Cardiac muscle cell (in vitro differentiated cells and primary cell): ENCODE results near the gene ACTN4. TPM values are rescaled to one million over a fixed set of nuclear protein-coding genes. Genes with fewer than 3 reads are reported as not detected.

Source experiments
- DNase-seq, 2 donors: peaks; one replicate each; pipeline versions ENCODE4 v3.0.0 to v3.0.0-alpha.2; 2010 to 2017; ENCODE audit warnings: low read depth in 1 of 2, low spot score in 1 of 2
- H3K27ac ChIP-seq: fragments of 200-600 bp; sonication (generic); 2 replicates; pipeline ENCODE4 v1.5.1; 2016
- H3K27me3 ChIP-seq: fragments of 200-600 bp; sonication (generic); 2 replicates; pipeline ENCODE4 v1.6.0; 2016; ENCODE audit warnings: control low read depth
- H3K36me3 ChIP-seq: fragments of 200-600 bp; sonication (generic); 2 replicates; pipeline ENCODE4 v1.5.1; 2016; ENCODE audit warnings: control low read depth
- H3K4me1 ChIP-seq: fragments of 200-600 bp; sonication (generic); 2 replicates; pipeline ENCODE4 v1.8.1; 2017; ENCODE audit warnings: low read depth, mild to moderate bottlenecking, mixed run types
- H3K4me3 ChIP-seq: fragments of 200-600 bp; sonication (generic); 2 replicates; pipeline ENCODE4 v1.5.1; 2016; ENCODE audit warnings: mild to moderate bottlenecking
- H3K9me3 ChIP-seq: fragments of 200-600 bp; sonication (generic); 2 replicates; pipeline ENCODE4 v1.5.1; 2017; ENCODE audit warnings: low read depth, mild to moderate bottlenecking, control low read depth
- CTCF ChIP-seq: IDR thresholded peaks from 2 replicates; pipeline ENCODE4 v1.5.1; 2012; ENCODE audit warnings: low read depth, mild to moderate bottlenecking, low read length
- polyA plus RNA-seq: library from polyadenylated mRNA; unstranded; fragments of >200 nt; fragmentation: Nextera tagmentation; extraction: Ambion mirVana; gene quantifications from 2 replicates; pipeline ENCODE4 v1.2.1, GENCODE V29; 2016
- total RNA-seq: library from RNA; depleted of rRNA; stranded (reverse); fragments of >200 nt; gene quantifications from 2 replicates; pipeline ENCODE4 v1.2.3, GENCODE V29; 2016

Gene ACTN4
- total and polyA plus RNA-seq, 2 experiments from 2014 or later, result 77.4 to 465 TPM

DNA sequence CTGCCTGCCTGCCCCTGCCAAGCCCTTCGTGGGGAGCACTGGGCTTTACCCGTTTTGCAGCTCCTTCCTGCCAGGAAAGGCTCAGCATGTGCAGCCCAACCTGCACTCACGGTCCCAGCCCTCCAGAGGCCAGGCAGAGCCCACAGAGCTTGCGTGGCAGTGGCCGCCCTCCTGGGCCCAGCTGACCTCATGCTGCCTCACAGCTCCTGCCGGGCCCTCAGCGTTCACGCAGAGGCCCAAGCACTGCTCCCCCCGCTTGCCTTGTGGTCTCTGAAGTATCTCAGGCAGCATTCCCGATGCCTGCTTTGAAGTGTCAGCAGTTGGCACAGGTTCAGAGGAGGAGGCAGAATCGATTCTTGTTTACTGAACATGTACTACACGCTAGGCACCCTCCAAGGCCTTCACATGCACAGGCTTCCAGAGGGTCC is 64.3 kb downstream of the ACTN4 start:
- H3K36me3 ChIP-seq, result peaks cover 51% of the 10 kb centered on the region
- H3K9me3 ChIP-seq, result no peaks in the 10 kb centered on the region
- DNase-seq, result peak in 1 of 2 donors; percentile 75
- TF ChIP-seq CTCF, result no peak
- no peaks in the 10 kb centered on the region for H3K27me3 ChIP-seq
- H3K4me3 ChIP-seq, result no peak overlapping the region
- H3K4me1 ChIP-seq, result no peaks in the 10 kb centered on the region
- peak overlapping the region; percentile 73 for H3K27ac ChIP-seq

- TF ChIP-seq CTCF, result no peak
- DNase-seq, result no peak
- Histone ChIP-seq H3K27ac (peak overlapping the region; percentile 73), H3K4me3 (no peak overlapping the region), H3K4me1 (no peaks in the 10 kb centered on the region), H3K27me3 (no peaks in the 10 kb centered on the region), H3K36me3 (peaks cover 53% of the 10 kb centered on the region), H3K9me3 (no peaks in the 10 kb centered on the region)
These were observed 64.8 kb downstream of the ACTN4 start for GRCh38 chr19:38712161-38712748.

GRCh38 chr19:38713227-38713649 is 65.8 kb downstream of the ACTN4 start:
- no peaks in the 10 kb centered on the region for H3K4me1 ChIP-seq
- TF ChIP-seq CTCF, result no peak

GRCh38 chr19:38713865-38714264 is 66.4 kb downstream of the ACTN4 start:
- no peak for TF ChIP-seq CTCF
- Histone ChIP-seq H3K9me3 (no peaks in the 10 kb centered on the region), H3K4me1 (no peaks in the 10 kb centered on the region), H3K36me3 (peaks cover 48% of the 10 kb centered on the region), H3K27ac (peak overlapping the region; percentile 73), H3K27me3 (no peaks in the 10 kb centered on the region), H3K4me3 (no peak overlapping the region)
- no peak for DNase-seq

More at GRCh38 chr19:38713227-38713649, 65.8 kb downstream of the ACTN4 start:
- Histone ChIP-seq H3K27me3 (no peaks in the 10 kb centered on the region), H3K4me3 (no peak overlapping the region), H3K9me3 (no peaks in the 10 kb centered on the region), H3K27ac (peak overlapping the region; percentile 73), H3K36me3 (peaks cover 52% of the 10 kb centered on the region)
- no peak for DNase-seq

DNA sequence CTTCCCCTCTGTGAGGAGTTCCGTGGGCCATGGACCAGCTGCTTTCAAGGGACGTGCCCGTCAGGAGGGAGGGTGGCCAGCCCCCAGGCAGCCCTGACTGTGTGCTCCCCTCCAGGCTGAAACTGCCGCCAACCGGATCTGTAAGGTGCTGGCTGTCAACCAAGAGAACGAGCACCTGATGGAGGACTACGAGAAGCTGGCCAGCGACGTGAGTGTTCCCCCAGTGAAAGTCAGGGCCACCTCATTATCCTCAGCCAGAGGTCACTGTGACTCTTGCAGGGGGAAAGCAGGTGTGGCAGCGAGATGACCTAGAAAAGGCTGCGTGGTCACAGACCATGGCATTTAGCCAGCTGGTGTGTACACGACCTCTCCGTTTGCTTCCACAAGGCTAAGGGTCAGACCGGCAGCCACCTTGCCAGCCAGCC is 66.9 kb downstream of the ACTN4 start:
- H3K4me1 ChIP-seq, result no peaks in the 10 kb centered on the region
- peaks cover 48% of the 10 kb centered on the region for H3K36me3 ChIP-seq
- no peak overlapping the region for H3K4me3 ChIP-seq
- no peak for TF ChIP-seq CTCF
- peak overlapping the region; percentile 73 for H3K27ac ChIP-seq
- H3K27me3 ChIP-seq, result no peaks in the 10 kb centered on the region
- no peak for DNase-seq
- H3K9me3 ChIP-seq, result no peaks in the 10 kb centered on the region

- H3K9me3 ChIP-seq, result no peaks in the 10 kb centered on the region
- no peak overlapping the region for H3K4me3 ChIP-seq
- peaks cover 41% of the 10 kb centered on the region for H3K36me3 ChIP-seq
- H3K4me1 ChIP-seq, result no peaks in the 10 kb centered on the region
- DNase-seq, result no peak
- H3K27ac ChIP-seq, result peak overlapping the region; percentile 73
- TF ChIP-seq CTCF, result no peak
- no peaks in the 10 kb centered on the region for H3K27me3 ChIP-seq
These were observed 68.1 kb downstream of the ACTN4 start for GRCh38 chr19:38715555-38715954.
